WERI-Rb-1 (cell line): Measurements from ENCODE around the gene MINPP1.

Source experiments
- DNase-seq: peaks from one replicate; pipeline ENCODE4 v3.0.0-alpha.2; 2020
- H3K27ac ChIP-seq: fragments of 250-450 bp; sonication (Bioruptor Pico); 2 replicates; pipeline ENCODE4 v1.5.1; 2020; ENCODE audit warnings: mild to moderate bottlenecking, moderate library complexity
- H3K27me3 ChIP-seq: fragments of 250-450 bp; sonication (Bioruptor Pico); 2 replicates; pipeline ENCODE4 v1.5.1; 2021; ENCODE audit warnings: mild to moderate bottlenecking, low read depth, moderate library complexity; ENCODE audit not compliant: insufficient read depth, severe bottlenecking
- H3K36me3 ChIP-seq: fragments of 250-450 bp; sonication (Bioruptor Pico); 2 replicates; pipeline ENCODE4 v1.5.1; 2020; ENCODE audit warnings: mild to moderate bottlenecking, moderate library complexity
- H3K4me3 ChIP-seq: 2 replicates; pipeline ENCODE4 v1.5.1; 2011; ENCODE audit warnings: low read depth, mild to moderate bottlenecking, control low read depth, low read length
- H3K9me3 ChIP-seq: fragments of 250-450 bp; sonication (Bioruptor Pico); 2 replicates; pipeline ENCODE4 v1.5.1; 2021; ENCODE audit warnings: mild to moderate bottlenecking, moderate library complexity; ENCODE audit not compliant: severe bottlenecking
- CTCF ChIP-seq: IDR thresholded peaks from 2 replicates; pipeline ENCODE4 v1.5.1; 2011; ENCODE audit warnings: low read depth, mild to moderate bottlenecking, control low read depth, inconsistent platforms, low read length

The MINPP1 gene

DNA sequence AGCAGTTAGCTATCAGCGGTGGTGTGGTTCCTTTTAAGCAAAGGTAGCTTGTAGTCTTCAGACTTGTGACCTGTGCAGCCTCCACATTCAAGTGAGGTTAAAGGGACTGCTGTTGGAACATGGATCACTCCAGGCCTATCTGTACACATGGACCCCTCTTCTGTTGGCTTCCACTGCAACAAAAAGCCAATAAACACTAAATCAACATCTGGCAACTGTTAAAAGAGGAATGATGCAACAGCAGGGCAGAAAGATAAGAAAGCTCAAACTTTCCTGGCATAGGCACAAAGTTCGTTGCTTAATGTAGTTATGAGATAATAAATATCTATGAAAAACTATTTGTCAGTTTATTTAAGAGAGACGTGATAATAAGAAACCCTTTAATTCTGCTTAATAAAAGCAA lies 4.0 kb upstream of the MINPP1 start:
- H3K27ac ChIP-seq: no peak overlapping the region
- H3K36me3 ChIP-seq: peaks cover 4% of the 10 kb centered on the region; the same call in 1 of the 2 replicates
- H3K27me3 ChIP-seq: no peaks in the 10 kb centered on the region
- TF ChIP-seq CTCF: no peak
- DNase-seq: no peak
- H3K9me3 ChIP-seq: no peaks in the 10 kb centered on the region
- H3K4me3 ChIP-seq: no peak overlapping the region

GRCh38 chr10:87503401-87503800 lies 1.3 kb upstream of the MINPP1 start:
- H3K9me3 ChIP-seq: no peaks in the 10 kb centered on the region
- no peak for DNase-seq
- no peak overlapping the region for H3K4me3 ChIP-seq
- H3K36me3 ChIP-seq: peaks cover 4% of the 10 kb centered on the region; the same call in 1 of the 2 replicates
- no peak for TF ChIP-seq CTCF
- H3K27ac ChIP-seq: no peak overlapping the region
- no peaks in the 10 kb centered on the region for H3K27me3 ChIP-seq

GRCh38 chr10:87503886-87504285 lies 807 bp upstream of the MINPP1 start:
- DNase-seq: no peak
- H3K27me3 ChIP-seq: no peaks in the 10 kb centered on the region
- H3K4me3 ChIP-seq: peak overlapping the region; percentile 87
- H3K36me3 ChIP-seq: peaks cover 9% of the 10 kb centered on the region
- no peak for TF ChIP-seq CTCF
- no peaks in the 10 kb centered on the region for H3K9me3 ChIP-seq
- no peak overlapping the region for H3K27ac ChIP-seq

GRCh38 chr10:87504307-87504639 lies 420 bp upstream of the MINPP1 start:
- Histone ChIP-seq H3K27ac (peak overlapping the region; percentile 62), H3K9me3 (no peaks in the 10 kb centered on the region), H3K27me3 (no peaks in the 10 kb centered on the region), H3K4me3 (peak overlapping the region; percentile 87), H3K36me3 (peaks cover 13% of the 10 kb centered on the region)
- TF ChIP-seq CTCF: no peak
- no peak for DNase-seq

DNA sequence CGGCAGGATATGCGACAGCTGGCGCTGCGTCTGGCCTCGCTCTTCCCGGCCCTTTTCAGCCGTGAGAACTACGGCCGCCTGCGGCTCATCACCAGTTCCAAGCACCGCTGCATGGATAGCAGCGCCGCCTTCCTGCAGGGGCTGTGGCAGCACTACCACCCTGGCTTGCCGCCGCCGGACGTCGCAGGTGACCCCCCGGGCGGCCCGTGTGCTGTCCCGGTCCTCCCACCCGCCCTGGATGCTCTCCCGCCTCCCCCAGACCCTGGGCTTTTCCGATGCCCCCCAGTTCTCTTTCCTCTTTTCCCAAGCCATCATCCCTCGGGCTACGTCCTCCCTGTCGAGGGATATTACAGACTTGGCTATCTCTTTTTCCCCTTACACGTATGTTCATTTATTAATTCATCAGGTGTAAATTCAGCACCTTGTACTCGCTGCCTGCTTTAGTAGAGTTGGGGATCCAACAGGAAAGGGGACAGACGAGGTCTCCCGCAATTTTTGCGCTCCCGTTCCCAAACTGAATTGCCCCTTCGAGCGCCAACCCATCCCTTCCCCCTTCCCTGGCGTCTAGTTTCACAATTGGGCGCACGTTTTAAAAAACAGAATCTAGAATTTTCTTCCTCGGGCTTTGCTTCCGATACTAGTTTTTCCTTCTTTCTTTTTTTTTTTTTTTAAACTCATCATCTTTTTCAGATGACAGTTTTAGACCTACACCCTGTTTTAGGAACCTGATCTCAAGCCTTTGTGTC lies 846 bp downstream of the MINPP1 start:
- peak overlapping the region; percentile 62 for H3K27ac ChIP-seq
- H3K27me3 ChIP-seq: no peaks in the 10 kb centered on the region
- DNase-seq: peak; percentile 76
- peaks cover 25% of the 10 kb centered on the region for H3K36me3 ChIP-seq
- peak; percentile 86 for TF ChIP-seq CTCF
- no peaks in the 10 kb centered on the region for H3K9me3 ChIP-seq
- peak overlapping the region; percentile 87 for H3K4me3 ChIP-seq

DNA sequence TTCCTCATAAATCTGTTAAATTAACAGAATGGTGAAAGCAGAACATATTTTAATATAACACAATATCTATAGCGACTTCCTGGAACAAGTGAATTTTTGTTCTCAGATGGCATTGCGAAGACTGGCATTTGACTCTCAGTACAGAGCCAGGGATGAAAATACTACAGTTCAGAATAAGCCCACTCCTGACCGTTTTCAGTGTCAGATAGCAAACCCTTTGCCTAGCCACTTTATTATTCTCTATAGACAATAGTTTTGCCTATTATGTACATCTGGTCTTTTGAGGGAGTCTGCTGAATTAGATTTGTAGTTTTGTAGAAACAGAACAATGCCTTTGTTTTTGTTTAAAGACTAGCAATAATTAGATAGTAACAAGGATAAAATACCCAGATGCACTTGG lies 2.3 kb downstream of the MINPP1 start:
- Histone ChIP-seq H3K27me3 (no peaks in the 10 kb centered on the region), H3K4me3 (no peak overlapping the region), H3K36me3 (peaks cover 38% of the 10 kb centered on the region), H3K9me3 (no peaks in the 10 kb centered on the region), H3K27ac (no peak overlapping the region)
- DNase-seq: no peak
- TF ChIP-seq CTCF: no peak
